NK-92 (cell line): ENCODE results near the gene MAP3K6.
"Not testable (repeated sequence)": the region's sequence is repeated elsewhere in the genome, so short reads cannot be mapped to it uniquely, and the experiment has no call there.

ENCODE experiments used
- DNase-seq: peaks from one replicate; lab custom pipeline; 2025; ENCODE audit not compliant: unreplicated experiment; lab: John Stamatoyannopoulos, UW

Gene MAP3K6

DNA sequence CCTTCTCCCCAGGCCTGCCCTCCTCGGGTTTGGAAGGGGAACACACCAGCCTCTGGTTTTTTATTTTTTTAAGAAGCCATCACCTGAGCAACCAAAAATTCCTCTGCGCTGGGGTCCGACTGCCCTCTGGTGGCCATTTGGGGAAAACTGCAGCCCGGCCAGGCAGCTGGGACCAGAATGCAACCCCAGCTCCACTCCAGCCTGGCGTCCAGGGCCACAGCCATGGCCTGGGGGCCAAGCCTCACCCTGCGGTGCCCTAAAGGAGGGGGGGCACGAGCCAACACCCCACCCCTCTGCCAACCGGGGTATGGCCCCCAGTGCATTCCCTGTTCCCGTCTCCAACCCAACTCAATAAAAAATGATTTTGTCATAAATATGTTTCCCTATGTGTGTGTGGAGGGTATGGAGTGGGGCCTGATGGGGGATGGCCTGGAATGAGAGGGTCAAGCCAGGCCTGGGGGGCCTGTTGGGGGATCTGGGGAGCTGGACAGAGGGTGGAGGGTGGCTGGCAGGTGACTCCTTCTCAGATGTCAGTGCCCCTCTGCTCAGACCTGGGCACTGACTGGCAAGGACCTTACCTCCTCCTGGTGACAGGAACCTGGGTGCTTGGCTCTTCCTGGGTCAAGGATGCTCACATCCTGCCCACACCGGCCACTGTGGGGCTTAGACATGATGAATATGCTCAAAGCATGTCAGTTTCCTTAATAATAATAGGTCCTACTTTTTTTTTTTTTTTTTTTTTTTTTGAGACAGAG, 28.9 kb upstream of the MAP3K6 start:
- peak; percentile 15 for DNase-seq

DNA sequence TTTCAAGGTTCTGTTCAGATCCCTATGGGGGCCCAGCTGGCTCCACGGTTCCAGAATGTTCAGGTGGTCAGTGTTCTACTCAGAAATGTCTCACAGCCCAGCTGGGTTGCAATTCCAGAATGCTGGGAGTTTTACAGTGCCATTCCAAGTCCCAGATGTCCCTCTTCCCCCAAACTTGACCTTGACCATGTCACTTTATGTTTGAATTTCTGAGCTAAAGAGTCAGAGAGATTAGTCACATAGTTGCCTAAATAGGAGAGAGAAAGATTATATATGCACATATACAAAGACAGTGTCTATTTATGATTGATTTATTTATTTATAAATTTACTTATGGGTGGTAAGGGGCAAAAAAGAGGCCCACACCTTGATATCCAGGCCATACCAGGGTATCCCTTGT, 28.2 kb upstream of the MAP3K6 start:
- no peak for DNase-seq

DNA sequence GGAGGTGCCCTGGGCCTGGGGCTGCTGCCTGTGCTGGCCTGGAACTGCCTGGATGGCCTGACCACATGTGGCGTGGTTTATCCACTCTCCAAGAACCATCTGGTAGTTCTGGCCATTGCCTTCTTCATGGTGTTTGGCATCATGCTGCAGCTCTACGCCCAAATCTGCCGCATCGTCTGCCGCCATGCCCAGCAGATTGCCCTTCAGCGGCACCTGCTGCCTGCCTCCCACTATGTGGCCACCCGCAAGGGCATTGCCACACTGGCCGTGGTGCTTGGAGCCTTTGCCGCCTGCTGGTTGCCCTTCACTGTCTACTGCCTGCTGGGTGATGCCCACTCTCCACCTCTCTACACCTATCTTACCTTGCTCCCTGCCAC, 27.5 kb upstream of the MAP3K6 start:
- no peak for DNase-seq

DNA sequence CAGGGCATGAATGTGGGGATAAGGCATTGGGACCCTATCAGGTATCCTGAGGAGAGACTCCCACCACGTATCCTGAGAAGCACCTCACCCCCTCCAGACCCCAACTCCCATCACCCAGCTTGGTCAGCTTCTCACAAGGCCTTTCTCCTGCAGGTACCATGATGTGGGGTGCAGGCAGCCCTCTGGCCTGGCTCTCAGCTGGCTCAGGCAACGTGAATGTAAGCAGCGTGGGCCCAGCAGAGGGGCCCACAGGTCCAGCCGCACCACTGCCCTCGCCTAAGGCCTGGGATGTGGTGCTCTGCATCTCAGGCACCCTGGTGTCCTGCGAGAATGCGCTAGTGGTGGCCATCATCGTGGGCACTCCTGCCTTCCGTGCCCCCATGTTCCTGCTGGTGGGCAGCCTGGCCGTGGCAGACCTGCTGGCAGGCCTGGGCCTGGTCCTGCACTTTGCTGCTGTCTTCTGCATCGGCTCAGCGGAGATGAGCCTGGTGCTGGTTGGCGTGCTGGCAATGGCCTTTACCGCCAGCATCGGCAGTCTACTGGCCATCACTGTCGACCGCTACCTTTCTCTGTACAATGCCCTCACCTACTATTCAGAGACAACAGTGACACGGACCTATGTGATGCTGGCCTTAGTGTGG, 27.0 kb upstream of the MAP3K6 start:
- no peak for DNase-seq

DNA sequence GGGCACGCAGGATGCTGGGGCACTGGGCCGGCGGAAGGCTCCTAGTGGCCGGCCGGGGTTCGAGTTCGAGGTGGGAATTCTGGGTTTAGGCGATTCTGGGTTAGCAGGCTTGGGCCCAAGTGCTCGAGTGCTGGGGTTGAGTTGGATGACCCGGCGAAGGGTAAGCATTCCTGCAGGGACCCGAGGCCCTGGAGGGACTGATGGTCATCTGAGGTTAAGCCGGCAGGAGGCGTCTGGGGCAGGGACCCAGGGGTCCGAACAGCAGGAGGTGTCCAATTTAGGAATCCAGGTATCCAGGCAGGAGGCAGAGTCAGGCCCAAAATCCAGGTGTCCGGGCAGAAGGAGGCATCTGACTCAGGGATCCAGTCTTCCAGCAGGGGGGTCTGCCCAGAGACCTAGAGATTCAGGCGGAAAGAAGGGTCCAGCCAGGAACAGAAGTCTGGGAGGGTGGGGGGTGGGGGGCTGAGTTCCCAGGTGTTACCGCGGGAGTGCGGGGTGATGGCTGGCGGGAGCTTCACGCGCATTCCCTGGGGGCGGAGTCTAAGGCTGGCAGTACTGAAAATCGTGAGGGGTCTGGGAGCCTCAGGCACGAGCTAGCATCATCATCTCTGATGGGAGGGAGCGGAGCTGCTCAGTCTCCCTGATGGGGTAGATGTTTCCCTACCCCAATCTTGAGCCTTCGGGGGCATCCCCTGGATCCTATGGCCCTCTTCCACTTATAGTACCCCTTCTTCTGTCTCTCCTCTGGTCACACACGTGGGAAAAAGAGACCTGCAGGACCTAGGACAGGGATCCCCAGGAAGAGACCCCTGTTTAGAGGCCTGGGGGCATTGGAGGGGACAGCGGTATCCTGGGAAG, 26.2 kb upstream of the MAP3K6 start:
- DNase-seq = no peak

DNA sequence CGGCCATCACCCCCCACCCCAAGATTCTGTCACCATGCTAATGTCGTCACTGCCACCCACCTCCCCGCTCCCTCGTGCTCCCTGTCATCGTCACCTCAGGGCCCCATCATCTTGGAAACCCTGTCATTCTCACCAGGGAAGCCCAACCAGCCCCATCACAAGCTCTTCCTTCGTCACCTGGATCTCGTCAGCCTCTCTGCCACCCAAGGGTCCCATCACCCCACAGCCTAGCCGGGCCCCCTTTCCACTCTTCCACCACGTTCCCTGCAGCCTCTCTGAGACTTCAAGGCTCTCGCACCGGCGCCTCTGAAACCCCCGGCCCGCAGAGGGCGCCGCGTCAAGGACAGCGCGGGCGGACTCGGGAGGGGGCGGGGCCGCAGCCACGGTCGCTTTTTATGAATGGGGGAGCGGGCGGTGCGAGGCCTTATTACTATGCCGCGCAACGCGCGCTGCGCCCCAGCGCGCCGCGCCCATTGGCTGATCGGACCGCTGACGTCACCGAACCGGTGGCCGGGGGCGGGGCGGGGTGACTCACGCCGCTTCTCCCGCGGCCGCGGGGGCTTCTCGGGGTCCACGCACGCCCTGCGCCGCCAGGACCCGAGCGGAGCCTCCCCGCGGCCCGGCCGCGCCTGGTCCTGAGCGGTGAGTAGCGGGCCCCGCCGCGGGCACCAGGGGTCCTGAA, 25.5 kb upstream of the MAP3K6 start, which contains the start of gene GPR3:
Gene GPR3 (plus strand): TSS at position 527 of the 682 bp plus-strand sequence. CDS start 1,177 bp downstream, outside the sequence.
- peak; percentile 58 for DNase-seq

DNA sequence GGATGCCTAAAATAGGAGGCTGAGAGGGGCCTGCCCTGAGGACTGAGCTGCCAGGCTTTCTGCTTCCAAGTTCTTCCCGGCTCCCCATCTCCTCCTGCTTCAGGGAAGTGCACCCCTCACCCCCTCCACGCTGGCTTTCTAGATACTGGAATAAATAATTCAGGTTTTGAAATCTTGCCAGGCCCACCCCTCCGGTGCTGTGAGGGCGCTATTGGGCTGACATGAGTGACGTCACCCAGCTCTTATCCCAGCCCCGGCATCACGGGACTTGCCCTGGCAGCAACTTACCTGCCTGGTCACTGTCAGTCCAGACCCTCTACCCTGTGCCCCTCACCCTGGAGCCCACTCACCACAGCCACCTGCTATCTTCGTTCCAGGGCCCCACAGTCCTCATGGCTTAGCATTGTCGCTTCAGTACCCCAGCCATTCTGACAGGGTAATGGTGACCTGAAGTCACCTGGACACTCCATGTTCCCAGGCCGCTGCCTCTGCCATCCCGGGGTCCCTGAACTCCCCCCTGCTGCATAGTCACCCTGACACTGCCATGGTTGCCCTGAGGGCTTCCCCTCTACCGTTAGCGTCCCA, 24.8 kb upstream of the MAP3K6 start:
- no peak for DNase-seq

DNA sequence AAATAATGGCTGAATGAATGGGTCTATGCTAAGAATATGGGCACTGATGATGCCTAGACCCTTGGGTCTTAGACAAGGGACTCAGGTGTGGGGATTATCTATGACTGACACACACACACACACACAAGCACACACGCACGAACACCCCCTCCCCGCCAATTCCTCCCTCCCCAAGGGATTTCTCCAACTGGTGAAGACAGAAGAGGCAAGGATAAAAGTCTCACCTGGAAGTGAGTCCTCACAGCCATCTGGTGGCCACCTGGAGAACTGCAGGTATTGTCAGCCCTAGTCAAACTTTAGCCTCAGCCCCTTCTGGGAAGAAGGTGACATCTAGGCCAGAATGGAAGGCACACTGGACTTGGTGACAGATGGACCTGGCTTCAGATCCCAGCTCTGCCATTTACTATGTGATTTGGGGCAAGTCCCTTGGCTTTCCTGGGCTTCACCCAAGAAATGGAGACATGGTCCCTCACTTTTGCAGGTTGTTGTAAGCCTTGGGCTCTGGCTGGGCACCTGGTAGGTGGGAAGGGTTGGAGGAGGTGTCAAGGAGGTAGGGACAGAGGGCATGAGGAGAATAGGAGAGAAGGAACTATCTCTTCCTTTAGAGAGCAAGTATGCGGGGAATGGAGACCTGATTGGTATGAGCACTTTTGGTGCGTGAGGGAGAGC, 21.7 kb upstream of the MAP3K6 start:
- DNase-seq = no peak

DNA sequence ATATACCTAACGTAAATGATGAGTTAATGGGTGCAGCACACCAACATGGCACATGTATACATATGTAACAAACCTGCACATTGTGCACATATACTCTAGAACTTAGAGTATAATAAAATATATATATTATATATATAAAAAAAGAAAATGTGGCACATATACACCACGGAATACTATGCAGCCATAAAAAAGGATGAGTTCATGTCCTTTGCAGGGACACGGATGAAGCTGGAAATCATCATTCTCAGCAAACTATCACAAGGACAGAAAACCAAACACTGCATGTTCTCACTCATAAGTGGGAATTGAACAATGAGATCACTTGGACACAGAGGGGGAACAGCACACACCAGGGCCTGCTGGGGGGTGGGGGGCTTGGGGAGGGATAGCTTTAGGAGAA, 18.0 kb upstream of the MAP3K6 start:
- not testable (repeated sequence) for DNase-seq

DNA sequence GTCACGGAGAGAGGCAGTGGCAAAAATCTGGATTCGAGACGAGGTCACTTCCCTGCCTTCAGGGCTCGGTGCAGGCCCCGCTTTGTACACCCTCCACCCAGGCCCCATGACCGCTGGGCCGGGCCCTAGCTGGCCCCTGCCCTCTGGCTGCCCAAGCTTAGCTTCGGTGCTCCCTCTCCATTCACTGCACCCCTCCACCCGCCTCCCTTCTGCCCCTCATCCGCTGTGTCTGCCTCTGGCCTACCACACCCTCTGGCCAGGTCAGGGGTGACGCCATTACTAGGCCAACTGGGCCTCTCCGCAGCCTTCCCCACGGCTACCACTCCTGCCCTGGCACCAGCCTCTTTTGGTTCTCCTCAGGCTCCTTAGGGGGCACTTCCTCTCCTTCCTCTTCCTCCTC, 16.9 kb upstream of the MAP3K6 start:
- DNase-seq = no peak

DNA sequence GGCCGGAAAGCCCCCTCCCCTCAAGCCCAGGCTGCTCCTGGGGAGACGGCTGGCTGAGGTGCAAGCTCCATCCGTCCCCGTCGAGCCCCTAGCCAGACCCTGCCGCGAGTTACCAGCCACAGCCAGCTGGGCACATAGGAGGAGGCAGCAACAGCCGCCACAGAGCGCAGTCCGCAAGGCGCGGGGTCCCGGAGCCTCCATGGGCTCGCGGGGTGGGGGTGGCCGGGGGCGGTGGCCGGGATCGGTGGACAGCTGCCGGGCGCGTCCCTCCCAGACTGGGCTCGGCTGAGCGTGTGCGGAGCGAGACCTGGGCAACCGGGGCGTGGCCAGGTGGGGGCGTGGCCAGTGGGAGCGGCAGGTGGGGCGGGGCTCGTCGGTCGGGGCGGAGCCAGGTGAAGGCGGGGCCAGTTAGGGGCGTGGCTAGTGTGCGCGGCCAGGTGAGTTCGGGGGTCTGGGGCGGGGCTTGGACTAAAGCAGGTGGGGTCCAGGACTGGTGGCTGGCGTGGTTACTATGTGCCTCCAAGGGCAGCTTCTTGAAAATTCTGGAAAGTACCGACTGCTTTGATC, 16.4 kb upstream of the MAP3K6 start, which contains the start of gene CD164L2:
Gene CD164L2 (minus strand): TSS at position 295 of the 567 bp plus-strand sequence. CDS start 94 bp downstream, at position 201.
- no peak for DNase-seq

DNA sequence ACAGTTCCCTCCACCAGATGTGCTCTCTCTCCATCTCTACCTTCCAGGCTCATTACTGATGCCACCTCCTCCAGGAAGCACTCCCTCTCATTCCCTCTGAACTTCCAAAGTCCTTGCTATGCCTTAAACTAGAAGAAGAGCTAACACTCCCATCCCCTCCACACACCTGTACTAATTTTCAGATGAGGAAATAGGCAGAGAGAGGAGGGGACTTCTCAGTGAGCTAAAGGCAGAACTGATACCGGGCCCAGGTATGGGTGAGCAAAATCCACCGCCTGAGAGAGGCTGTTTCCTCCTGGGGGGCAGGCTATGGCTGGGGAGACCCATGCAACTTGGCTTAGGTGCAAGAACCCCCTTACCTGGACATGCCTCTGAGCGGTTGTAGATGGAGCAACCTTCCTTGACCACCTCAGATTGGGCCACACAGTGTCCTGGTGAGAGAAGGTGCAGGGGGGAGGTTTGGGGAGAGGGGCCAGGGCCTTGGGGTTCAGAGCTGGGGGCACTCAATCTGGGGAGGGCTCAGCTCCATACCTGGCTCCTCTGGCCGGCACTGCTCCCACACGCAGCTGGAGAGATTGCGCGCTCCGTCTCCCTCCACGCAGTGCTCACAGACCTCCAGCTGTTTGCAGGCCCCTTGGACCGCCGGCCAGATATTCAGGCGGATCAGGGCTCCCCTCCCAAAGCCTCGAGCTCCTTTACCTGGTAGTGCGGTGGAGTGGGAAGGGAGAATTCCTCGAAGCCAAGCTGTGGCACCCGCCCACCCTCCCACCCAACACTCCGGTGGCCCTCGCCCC, 15.4 kb upstream of the MAP3K6 start:
- no peak for DNase-seq

DNA sequence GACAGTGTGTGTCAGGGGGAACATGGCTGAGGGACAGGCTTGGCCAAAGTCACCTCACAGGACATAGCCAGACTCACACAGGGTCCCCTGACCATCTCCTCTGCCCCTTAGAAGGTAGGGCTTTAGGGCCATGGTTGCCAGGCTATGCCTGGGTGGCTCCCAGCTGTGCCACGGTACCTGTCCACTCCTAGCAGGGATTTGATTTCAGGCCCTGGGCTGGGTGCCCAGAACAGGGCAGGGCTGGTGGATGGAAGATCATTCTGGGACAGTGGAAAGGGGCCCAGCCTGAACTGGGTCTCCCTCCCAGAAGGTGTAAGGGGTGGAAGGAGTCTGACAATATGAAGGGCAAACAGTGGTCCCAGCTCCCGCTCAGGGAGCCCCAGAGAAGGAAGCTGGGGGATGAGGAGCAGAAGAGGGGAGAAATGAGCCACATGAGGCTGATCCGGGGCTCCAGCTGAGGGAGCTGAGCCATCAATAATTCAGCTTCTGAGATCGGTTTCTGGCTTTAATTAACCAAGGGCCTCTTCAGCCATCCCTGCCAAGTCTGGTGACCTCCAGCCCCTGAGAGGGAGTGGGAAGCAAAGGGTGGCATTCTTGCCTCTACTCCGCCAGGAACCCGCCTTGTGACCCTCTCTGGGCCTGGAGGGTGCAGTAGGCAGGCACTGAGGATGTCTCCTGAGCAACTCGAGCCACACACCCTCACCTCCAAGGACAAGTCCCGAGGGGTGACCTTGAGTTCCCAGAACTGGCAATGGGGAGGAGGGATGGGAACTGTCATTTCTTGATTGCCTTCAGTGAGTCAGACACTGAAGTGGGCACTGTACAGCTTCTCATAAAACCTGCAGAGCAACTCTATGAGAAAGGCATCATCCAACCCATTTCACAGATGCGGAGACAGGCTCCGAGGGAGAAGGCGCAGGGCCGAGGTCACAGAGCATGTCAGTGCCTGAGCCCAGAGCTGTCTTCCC, 14.3 kb upstream of the MAP3K6 start:
- DNase-seq = no peak

DNA sequence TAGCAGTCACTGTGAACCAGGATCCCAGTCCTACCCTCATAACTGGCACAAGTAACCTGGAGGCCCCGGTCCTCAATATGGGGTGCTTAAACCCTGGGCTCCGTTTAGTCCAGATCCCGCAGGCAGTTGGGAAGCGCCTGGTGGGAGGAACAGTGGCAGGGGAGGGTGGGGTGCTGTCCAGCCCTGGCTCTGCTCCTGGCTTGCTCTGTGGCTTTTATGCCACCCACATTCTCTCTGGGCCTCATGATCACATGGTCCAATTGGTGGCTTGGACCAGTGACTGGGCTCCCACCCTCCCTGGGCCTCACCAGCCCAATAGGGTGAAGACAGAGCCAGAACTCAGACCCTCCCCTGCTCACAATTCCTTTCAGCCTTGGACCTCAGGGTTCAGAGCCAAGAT, 13.5 kb upstream of the MAP3K6 start:
- no peak for DNase-seq

DNA sequence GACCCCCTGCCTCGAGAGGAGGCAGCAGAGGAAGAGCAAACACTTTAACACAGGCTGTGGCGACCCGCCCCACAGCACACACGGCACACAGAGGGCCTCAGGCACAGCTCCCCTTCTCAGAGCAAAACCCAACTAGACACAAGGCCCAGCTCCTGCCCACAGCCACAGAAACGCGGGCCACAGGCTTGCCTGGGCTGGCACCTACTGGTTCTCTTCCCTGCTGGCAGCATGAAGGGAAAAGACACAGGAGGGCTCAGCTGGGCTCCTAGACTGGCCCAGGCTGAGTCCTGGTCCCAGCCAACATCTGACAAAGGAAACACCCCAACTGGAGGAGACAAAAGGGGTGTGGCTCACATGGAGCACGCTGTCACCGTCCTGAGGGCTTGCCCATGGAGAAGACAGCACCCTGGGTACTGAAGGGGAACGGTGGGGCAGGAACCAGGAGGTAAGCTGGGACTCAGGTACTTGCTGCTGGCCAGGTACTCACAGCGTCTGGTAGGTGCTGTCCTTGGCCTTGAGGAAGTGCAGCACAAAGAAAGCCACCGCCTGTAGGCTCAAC, 12.9 kb upstream of the MAP3K6 start:
- no peak for DNase-seq

DNA sequence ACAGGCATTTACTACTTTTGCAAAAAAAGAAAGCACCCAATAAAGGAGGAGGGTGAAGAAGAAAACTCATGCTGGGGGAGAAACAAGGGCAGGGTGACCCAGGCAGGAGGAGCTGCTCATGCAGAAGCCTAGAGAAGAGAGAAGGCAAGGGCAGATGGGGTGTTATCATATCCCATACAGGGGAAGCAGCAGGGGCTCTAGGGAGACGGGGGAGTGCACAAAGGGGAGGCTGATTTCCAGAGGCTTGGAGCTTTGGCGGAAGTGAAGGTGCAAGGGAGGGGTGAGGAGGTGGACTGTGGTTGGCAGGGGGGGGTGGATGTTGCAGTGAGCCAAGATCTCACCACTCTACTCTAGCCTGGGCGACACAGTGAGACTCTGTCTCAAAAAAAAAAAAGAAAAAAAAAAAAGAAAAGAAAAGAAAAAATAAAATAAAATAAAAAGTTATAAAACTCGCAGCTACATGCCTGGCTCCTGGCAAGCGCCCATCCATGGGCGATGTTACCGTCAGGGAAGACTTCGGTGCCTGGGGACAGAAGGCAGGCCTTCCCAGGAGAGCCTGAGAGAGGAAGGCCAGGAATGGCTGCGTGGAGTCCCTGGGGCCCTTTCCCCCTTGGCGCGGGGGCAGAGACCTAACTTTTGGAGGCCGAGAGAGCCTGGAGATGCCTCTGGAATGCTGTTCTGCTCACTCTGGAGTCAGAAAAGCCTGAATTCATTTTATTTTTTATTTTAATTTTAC, 11.2 kb upstream of the MAP3K6 start:
- no peak for DNase-seq
